CD4-positive, alpha-beta memory T cell (primary cell): ENCODE results near the gene SUCO. TPM values are rescaled to one million over a fixed set of nuclear protein-coding genes. Genes with fewer than 3 reads are reported as not detected.

ENCODE experiments used
- CTCF ChIA-PET: fragments of 350-600 bp; sonication (Branson Sonifier 250); formaldehyde crosslinking; loops from one replicate; lab custom pipeline; 2021; ENCODE audit warnings: inconsistent platforms; ENCODE audit not compliant: partially characterized antibody; lab: Charles Lee
- POLR2A ChIA-PET: fragments of 350-600 bp; sonication (Branson Sonifier 250); formaldehyde crosslinking; loops from one replicate; lab custom pipeline; 2021; ENCODE audit not compliant: partially characterized antibody; lab: Charles Lee
- DNase-seq, 5 donors: peaks; one replicate each; pipeline versions ENCODE4 v3.0.0 to v3.0.0-alpha.2; 2020 to 2022; ENCODE audit warnings: mixed read lengths in 1 of 5
- H3K27ac ChIP-seq: one replicate; pipeline ENCODE4 v1.7.0; 2013; ENCODE audit warnings: low read depth, low read length
- H3K27me3 ChIP-seq: 2 replicates; pipeline ENCODE4 v1.7.0; 2013; ENCODE audit warnings: mild to moderate bottlenecking, low read length, moderate library complexity; ENCODE audit not compliant: insufficient read depth
- H3K36me3 ChIP-seq: 2 replicates; pipeline ENCODE4 v1.7.0; 2013; ENCODE audit warnings: mild to moderate bottlenecking, low read length, moderate library complexity; ENCODE audit not compliant: insufficient read depth
- H3K4me1 ChIP-seq: 2 replicates; pipeline ENCODE4 v1.7.0; 2013; ENCODE audit warnings: mild to moderate bottlenecking, low read length, moderate library complexity; ENCODE audit not compliant: insufficient read depth
- H3K4me3 ChIP-seq, 2 donors: one replicate each; pipeline ENCODE4 v1.7.0; 2013; ENCODE audit warnings: low read length in 2 of 2, mild to moderate bottlenecking in 1 of 2
- H3K9me3 ChIP-seq, 2 donors: one replicate each; pipeline ENCODE4 v1.7.0; 2013; ENCODE audit warnings: low read length in 2 of 2, control low read depth in 1 of 2; ENCODE audit not compliant: control insufficient read depth in 1 of 2
- H3K27ac Mint-ChIP-seq, 7 donors: one replicate each; pipeline ENCODE4 v1.8.0; 2020 to 2021; ENCODE audit warnings: mixed read lengths in 7 of 7, mild to moderate bottlenecking in 6 of 7, inconsistent platforms in 3 of 7, moderate library complexity in 3 of 7
- H3K27me3 Mint-ChIP-seq, 2 donors: one replicate each; pipeline ENCODE4 v1.8.0; 2020 to 2021; ENCODE audit warnings: mixed read lengths in 2 of 2
- H3K36me3 Mint-ChIP-seq, 2 donors: one replicate each; pipeline ENCODE4 v1.8.0; 2020 to 2021; ENCODE audit warnings: mixed read lengths in 2 of 2, inconsistent platforms in 1 of 2, mild to moderate bottlenecking in 1 of 2
- H3K4me1 Mint-ChIP-seq, 4 donors: one replicate each; pipeline ENCODE4 v1.8.0; 2020 to 2021; ENCODE audit warnings: mixed read lengths in 4 of 4, mild to moderate bottlenecking in 1 of 4
- H3K4me3 Mint-ChIP-seq, 8 donors: one replicate each; pipeline ENCODE4 v1.8.0; 2020 to 2021; ENCODE audit warnings: mixed read lengths in 8 of 8, mild to moderate bottlenecking in 7 of 8, moderate library complexity in 6 of 8, inconsistent platforms in 3 of 8
- H3K9me3 Mint-ChIP-seq, 8 donors: one replicate each; pipeline ENCODE4 v1.8.0; 2020 to 2021; ENCODE audit warnings: mixed read lengths in 8 of 8, mild to moderate bottlenecking in 5 of 8, inconsistent platforms in 3 of 8, moderate library complexity in 1 of 8
- intact Hi-C: fragments of 100-400 bp; cut with micrococcal nuclease; formaldehyde crosslinking; loops from one replicate; pipeline ENCODE4 v1.15.1; 2023
- polyA plus RNA-seq, 2 donors: library from polyadenylated mRNA; unstranded; fragments of 300-500 nt; fragmentation: Illumina TruSeq; gene quantifications; one replicate each; pipeline ENCODE4 v1.2.3, GENCODE V29; 2021
- total RNA-seq, 2 experiments: library from RNA; stranded (reverse); gene quantifications; one replicate each; pipeline ENCODE4 v1.2.3, GENCODE V29; 2021

Gene SUCO
- total and polyA plus RNA-seq, 4 experiments from 2014 or later = 12.2 to 74.4 (median 44.1) TPM

- no peak overlapping the region for H3K27ac ChIP-seq
- Mint-ChIP-seq H3K27ac (no peak overlapping the region), H3K4me1 (no peaks in the 10 kb centered on the region), H3K36me3 (no peaks in the 10 kb centered on the region), H3K9me3 (no peaks in the 10 kb centered on the region), H3K4me3 (no peak overlapping the region), H3K27me3 (no peaks in the 10 kb centered on the region)
- no peaks in the 10 kb centered on the region for H3K9me3 ChIP-seq
- no peak overlapping the region for H3K4me3 ChIP-seq
- no peaks in the 10 kb centered on the region for H3K36me3 ChIP-seq
- POLR2A ChIA-PET = no interaction called here
- DNase-seq = no peak
- no peaks in the 10 kb centered on the region for H3K4me1 ChIP-seq
- CTCF ChIA-PET = no interaction called here
- no peaks in the 10 kb centered on the region for H3K27me3 ChIP-seq
- intact Hi-C loops = no loop called here
These were observed 35.7 kb upstream of the SUCO start for GRCh38 chr1:172497230-172497629.

DNA sequence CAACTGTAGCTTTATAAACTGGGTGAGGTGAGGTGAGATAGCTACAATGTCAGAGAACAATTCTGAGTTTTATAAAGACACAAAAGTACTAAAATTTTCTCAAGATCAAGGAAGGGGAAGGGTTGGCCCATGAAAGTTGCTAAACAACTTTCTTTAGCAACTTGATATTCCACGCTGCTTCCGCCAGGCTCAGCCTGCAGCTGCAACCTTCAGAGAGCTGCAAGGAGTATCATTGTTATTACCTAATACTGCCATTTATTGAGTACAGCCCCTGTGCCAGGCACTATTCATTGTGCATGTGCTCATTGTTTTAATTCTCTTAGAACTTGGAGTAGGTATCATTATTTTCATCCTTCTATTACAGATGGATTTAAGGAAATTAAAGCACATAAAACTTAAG lies 34.1 kb upstream of the SUCO start:
- Histone ChIP-seq H3K4me3 (no peak overlapping the region), H3K27me3 (no peaks in the 10 kb centered on the region), H3K9me3 (no peaks in the 10 kb centered on the region), H3K4me1 (no peaks in the 10 kb centered on the region), H3K27ac (no peak overlapping the region), H3K36me3 (no peaks in the 10 kb centered on the region)
- Mint-ChIP-seq H3K27me3 (no peaks in the 10 kb centered on the region), H3K4me1 (no peaks in the 10 kb centered on the region), H3K4me3 (no peak overlapping the region), H3K27ac (no peak overlapping the region), H3K36me3 (no peaks in the 10 kb centered on the region), H3K9me3 (no peaks in the 10 kb centered on the region)
- POLR2A ChIA-PET = no interaction called here
- intact Hi-C loops = no loop called here
- no peak for DNase-seq
- CTCF ChIA-PET = interaction anchor here (0.7 kb wide), 1 partner anchor 10 kb away, joined by 3 read pairs; no protein-coding TSS in a partner anchor

GRCh38 chr1:172499636-172500141 lies 33.3 kb upstream of the SUCO start:
- CTCF ChIA-PET = no interaction called here

DNA sequence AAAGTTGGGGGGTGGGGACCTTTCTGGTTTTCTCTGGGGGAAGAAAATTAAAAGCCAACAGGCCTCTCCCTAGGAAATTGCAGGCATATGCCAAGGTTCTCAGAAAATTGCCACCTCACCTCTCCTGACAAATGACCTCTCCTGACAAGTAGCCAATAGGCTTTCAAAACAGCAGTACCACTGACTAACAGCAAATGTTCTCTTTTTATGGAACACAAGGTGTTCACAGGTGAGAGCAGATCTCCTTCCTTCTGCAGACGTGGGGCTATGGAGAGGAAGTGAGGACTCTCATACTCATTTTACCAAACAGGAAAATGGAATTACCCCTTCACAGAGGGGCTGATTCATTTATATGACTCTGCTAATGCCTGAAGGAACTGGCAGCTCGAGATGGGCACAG lies 32.7 kb upstream of the SUCO start:
- no peaks in the 10 kb centered on the region for H3K9me3 ChIP-seq
- no peak overlapping the region for H3K4me3 ChIP-seq
- no peak overlapping the region for H3K4me3 Mint-ChIP-seq
- no peak overlapping the region for H3K27ac Mint-ChIP-seq
- H3K9me3 Mint-ChIP-seq = no peaks in the 10 kb centered on the region
- ChIA-PET POLR2A (no interaction called here), CTCF (interaction anchor here (1.0 kb wide), 1 partner anchor 12 kb away, joined by 3 read pairs; no protein-coding TSS in a partner anchor)
- no peak overlapping the region for H3K27ac ChIP-seq
- H3K36me3 ChIP-seq = no peaks in the 10 kb centered on the region
- no peak for DNase-seq
- no peaks in the 10 kb centered on the region for H3K36me3 Mint-ChIP-seq
- H3K27me3 ChIP-seq = no peaks in the 10 kb centered on the region
- H3K4me1 ChIP-seq = no peaks in the 10 kb centered on the region
- H3K27me3 Mint-ChIP-seq = no peaks in the 10 kb centered on the region
- intact Hi-C loops = no loop called here
- H3K4me1 Mint-ChIP-seq = no peaks in the 10 kb centered on the region

More at GRCh38 chr1:172499636-172500141, 33.3 kb upstream of the SUCO start:
- Histone ChIP-seq H3K4me3 (no peak overlapping the region), H3K9me3 (no peaks in the 10 kb centered on the region), H3K27me3 (no peaks in the 10 kb centered on the region), H3K36me3 (no peaks in the 10 kb centered on the region), H3K27ac (no peak overlapping the region), H3K4me1 (no peaks in the 10 kb centered on the region)
- intact Hi-C loops = no loop called here
- H3K4me3 Mint-ChIP-seq = no peak overlapping the region
- no peaks in the 10 kb centered on the region for H3K4me1 Mint-ChIP-seq
- no peaks in the 10 kb centered on the region for H3K27me3 Mint-ChIP-seq
- POLR2A ChIA-PET = no interaction called here
- no peaks in the 10 kb centered on the region for H3K36me3 Mint-ChIP-seq
- no peaks in the 10 kb centered on the region for H3K9me3 Mint-ChIP-seq
- DNase-seq = no peak
- no peak overlapping the region for H3K27ac Mint-ChIP-seq

- Histone ChIP-seq H3K27me3 (no peaks in the 10 kb centered on the region), H3K9me3 (no peaks in the 10 kb centered on the region), H3K4me1 (no peaks in the 10 kb centered on the region), H3K27ac (no peak overlapping the region), H3K4me3 (no peak overlapping the region), H3K36me3 (no peaks in the 10 kb centered on the region)
- Mint-ChIP-seq H3K27me3 (peaks cover 0 to 2% of the 10 kb centered on the region in 2 donors), H3K4me3 (no peak overlapping the region), H3K9me3 (no peaks in the 10 kb centered on the region), H3K36me3 (no peaks in the 10 kb centered on the region), H3K4me1 (no peaks in the 10 kb centered on the region), H3K27ac (no peak overlapping the region)
- CTCF ChIA-PET = no interaction called here
- DNase-seq = no peak
- intact Hi-C loops = no loop called here
- POLR2A ChIA-PET = no interaction called here
These were observed 25.2 kb upstream of the SUCO start for GRCh38 chr1:172507741-172508140.

- no peak overlapping the region for H3K27ac Mint-ChIP-seq
- POLR2A ChIA-PET = no interaction called here
- no peaks in the 10 kb centered on the region for H3K36me3 ChIP-seq
- no peaks in the 10 kb centered on the region for H3K9me3 Mint-ChIP-seq
- no peak overlapping the region for H3K27ac ChIP-seq
- no peaks in the 10 kb centered on the region for H3K4me1 ChIP-seq
- H3K4me1 Mint-ChIP-seq = no peaks in the 10 kb centered on the region
- no peak overlapping the region for H3K4me3 Mint-ChIP-seq
- no peaks in the 10 kb centered on the region for H3K27me3 ChIP-seq
- CTCF ChIA-PET = interaction anchor here (1.1 kb wide), 1 partner anchor 8 kb away, joined by 4 read pairs; no protein-coding TSS in a partner anchor
- DNase-seq = no peak
- no peak overlapping the region for H3K4me3 ChIP-seq
- no peaks in the 10 kb centered on the region for H3K9me3 ChIP-seq
- H3K27me3 Mint-ChIP-seq = peaks cover 0 to 3% of the 10 kb centered on the region in 2 donors
- intact Hi-C loops = no loop called here
- no peaks in the 10 kb centered on the region for H3K36me3 Mint-ChIP-seq
These were observed 22.5 kb upstream of the SUCO start for GRCh38 chr1:172510479-172510878.

GRCh38 chr1:172512591-172512990 lies 20.4 kb upstream of the SUCO start:
- Histone ChIP-seq H3K27ac (no peak overlapping the region), H3K4me3 (no peak overlapping the region), H3K36me3 (no peaks in the 10 kb centered on the region), H3K27me3 (no peaks in the 10 kb centered on the region), H3K9me3 (no peaks in the 10 kb centered on the region), H3K4me1 (no peaks in the 10 kb centered on the region)
- Mint-ChIP-seq H3K9me3 (no peaks in the 10 kb centered on the region), H3K27me3 (peaks cover 0 to 3% of the 10 kb centered on the region in 2 donors), H3K4me1 (no peaks in the 10 kb centered on the region), H3K36me3 (no peaks in the 10 kb centered on the region), H3K4me3 (no peak overlapping the region), H3K27ac (no peak overlapping the region)
- intact Hi-C loops = no loop called here
- no peak for DNase-seq
- CTCF ChIA-PET = no interaction called here
- POLR2A ChIA-PET = no interaction called here

DNA sequence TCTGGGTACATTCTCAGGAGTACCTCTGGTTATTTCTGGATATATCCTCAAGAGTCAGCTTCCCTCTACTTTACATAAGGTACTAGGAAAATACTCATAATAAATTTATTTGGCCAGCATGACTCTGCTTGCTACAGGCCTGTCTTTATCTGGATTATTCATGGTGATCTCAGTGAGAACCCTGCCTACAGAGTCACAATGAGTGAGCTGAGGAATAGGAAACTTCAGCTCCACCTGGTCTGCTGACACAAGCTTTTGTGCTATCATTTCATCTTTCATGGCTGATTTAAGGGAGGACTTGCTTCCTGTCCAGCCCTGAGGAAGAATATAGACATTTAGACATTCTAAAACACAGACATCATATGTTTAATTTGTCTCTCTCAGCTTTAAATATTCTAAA lies 19.5 kb upstream of the SUCO start:
- Histone ChIP-seq H3K27ac (no peak overlapping the region), H3K4me3 (no peak overlapping the region), H3K27me3 (no peaks in the 10 kb centered on the region), H3K9me3 (no peaks in the 10 kb centered on the region), H3K4me1 (no peaks in the 10 kb centered on the region), H3K36me3 (no peaks in the 10 kb centered on the region)
- H3K4me3 Mint-ChIP-seq = no peak overlapping the region
- intact Hi-C loops = no loop called here
- no peaks in the 10 kb centered on the region for H3K9me3 Mint-ChIP-seq
- DNase-seq = no peak
- POLR2A ChIA-PET = no interaction called here
- peaks cover 0 to 3% of the 10 kb centered on the region in 2 donors for H3K27me3 Mint-ChIP-seq
- H3K36me3 Mint-ChIP-seq = no peaks in the 10 kb centered on the region
- H3K27ac Mint-ChIP-seq = no peak overlapping the region
- CTCF ChIA-PET = no interaction called here
- H3K4me1 Mint-ChIP-seq = no peaks in the 10 kb centered on the region
